RCC 7860 (cell line): ENCODE results near the gene ABCB8.
"Not testable (repeated sequence)": the region's sequence is repeated elsewhere in the genome, so short reads cannot be mapped to it uniquely, and the experiment has no call there.

Experiments
- DNase-seq: peaks from one replicate; pipeline ENCODE4 v3.0.0-alpha.2; 2015; ENCODE audit warnings: low spot score
- FAIRE-seq: peaks from 2 replicates; lab custom pipeline; 2012; peaks lifted over from hg19 to GRCh38; lab: Jason Lieb, UNC

The ABCB8 gene

DNA sequence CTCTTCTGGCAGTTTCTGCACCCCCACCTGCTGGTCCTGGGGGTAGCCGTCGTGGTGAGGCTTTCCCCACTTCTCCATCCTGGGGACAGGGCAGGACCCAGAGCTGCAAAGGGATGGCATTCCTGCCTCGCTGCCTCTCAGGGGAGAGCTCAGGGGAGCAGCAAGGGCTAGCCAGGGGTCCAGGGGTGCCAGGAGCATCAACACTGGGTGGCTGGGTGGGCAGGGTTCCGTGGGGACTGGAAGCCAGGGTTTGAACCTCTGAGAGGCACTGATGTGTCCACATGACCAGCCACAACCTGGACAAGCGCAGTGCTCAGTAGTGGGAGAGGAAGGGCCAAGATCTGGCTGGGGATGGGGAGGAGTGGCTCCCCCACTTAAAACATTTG is 5.6 kb downstream of the ABCB8 start:
- DNase-seq: no peak
- no peak for FAIRE-seq

DNA sequence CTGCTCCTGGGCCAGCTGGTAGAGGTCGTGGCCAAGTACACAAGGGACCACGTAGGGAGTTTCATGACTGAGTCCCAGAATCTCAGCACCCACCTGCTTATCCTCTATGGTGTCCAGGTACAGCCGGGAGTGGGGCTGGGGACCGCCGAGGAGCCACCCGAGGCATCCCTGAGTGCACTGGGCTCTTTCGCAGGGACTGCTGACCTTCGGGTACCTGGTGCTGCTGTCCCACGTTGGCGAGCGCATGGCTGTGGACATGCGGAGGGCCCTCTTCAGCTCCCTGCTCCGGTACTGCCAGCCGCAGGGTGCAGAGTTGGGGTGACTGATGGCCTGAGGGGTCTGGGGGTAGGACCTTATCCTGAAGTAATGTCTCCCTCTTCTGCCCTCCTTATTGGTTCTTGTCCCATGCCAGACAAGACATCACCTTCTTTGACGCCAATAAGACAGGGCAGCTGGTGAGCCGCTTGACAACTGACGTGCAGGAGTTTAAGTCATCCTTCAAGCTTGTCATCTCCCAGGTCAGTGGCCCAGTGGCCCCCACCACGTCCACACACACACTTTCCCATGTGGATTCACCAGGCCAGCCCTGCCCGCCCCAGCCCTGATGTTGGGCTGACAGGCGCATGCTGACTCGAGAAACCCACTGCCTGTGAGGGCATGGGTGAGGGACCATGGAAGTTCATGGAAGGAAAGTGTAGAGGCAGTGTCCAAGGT is 6.2 kb downstream of the ABCB8 start:
- FAIRE-seq (no peak), DNase-seq (no peak)

DNA sequence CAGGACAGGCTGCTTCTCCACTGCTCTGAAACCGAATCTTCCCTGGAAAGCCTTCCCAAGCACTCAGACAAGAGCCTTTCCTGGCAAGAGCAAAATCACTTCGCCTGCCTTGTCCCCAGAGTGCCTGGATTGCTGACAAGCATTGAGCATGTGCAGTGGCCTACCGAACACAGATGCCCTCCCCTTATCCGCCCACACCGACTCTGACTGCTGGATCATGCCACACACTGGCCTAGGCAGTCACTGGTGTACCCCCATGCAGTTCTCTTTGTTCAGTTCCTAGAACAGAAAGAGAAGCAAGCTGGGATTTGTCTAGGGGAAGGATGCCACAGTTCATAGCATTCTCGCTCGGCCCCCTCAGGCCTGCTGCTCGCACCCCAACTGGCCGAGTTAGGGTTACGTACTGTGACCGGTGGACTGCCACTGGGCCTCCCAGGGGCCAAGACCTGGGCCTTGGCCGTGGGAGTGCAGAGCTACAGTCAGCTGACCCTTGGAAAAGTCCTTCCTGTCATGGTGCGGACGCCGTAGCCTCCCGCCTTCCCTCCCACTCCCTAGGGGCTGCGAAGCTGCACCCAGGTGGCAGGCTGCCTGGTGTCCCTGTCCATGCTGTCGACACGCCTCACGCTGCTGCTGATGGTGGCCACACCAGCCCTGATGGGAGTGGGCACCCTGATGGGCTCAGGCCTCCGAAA is 6.9 kb downstream of the ABCB8 start:
- DNase-seq (no peak), FAIRE-seq (no peak)

DNA sequence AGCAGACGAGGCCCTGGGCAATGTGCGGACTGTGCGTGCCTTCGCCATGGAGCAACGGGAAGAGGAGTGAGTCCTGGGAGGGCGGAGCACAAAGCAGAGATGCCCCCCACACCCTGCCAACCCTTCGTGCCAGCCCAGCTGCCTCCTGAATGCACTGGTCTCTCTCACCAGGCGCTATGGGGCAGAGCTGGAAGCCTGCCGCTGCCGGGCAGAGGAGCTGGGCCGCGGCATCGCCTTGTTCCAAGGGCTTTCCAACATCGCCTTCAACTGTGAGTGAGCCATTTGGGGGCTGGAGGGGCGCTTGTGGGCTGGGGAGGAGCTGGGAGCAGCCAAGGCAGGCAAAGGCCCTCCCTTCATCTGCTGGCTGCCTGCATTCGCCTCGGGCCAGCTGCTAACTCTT is 7.7 kb downstream of the ABCB8 start:
- no peak for FAIRE-seq
- no peak for DNase-seq

DNA sequence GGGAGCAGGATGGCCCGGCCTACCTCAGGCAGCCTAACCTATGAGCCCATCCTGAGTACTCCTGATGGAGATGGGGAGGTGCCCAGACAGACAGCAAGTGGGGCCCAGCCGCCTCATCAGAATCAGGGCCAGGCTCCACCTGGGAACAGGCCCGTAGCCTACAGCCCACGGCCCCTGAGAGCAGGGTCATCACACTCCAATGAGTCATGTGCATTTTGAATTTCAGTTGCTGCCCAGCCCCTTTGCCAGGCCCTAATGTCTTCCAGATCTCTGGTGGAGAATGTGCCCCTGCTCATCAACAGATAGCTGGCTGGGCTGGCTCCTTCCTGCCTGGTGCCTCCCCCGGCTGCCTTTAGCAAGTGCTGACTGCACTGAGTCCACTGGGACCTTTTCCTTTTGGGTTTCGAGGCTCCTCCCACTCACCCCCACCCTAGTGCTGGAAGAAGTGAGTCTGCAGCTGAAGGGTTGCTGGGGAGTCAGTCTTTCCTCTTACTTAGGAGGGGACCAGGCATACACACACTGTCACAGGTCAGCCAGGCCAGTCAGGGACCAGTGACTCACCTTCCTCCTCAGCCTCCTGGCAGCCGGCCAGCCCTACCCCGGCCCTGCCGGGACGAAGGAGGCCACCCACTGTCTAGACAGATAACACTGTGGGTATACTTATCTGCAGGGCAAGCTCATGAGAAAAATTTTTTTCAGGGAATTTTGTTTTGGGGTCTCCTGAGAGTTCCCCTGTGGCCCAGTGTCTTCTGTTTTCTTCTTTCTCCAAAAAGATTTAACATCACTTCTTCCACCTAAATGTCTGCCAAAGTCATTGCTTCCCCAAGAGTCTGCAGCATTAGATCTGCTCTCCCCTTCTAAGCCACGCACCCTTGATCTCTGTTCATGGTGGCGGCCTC is 10.9 kb downstream of the ABCB8 start:
- peak; percentile 98 for FAIRE-seq
- DNase-seq: peak; percentile 100

DNA sequence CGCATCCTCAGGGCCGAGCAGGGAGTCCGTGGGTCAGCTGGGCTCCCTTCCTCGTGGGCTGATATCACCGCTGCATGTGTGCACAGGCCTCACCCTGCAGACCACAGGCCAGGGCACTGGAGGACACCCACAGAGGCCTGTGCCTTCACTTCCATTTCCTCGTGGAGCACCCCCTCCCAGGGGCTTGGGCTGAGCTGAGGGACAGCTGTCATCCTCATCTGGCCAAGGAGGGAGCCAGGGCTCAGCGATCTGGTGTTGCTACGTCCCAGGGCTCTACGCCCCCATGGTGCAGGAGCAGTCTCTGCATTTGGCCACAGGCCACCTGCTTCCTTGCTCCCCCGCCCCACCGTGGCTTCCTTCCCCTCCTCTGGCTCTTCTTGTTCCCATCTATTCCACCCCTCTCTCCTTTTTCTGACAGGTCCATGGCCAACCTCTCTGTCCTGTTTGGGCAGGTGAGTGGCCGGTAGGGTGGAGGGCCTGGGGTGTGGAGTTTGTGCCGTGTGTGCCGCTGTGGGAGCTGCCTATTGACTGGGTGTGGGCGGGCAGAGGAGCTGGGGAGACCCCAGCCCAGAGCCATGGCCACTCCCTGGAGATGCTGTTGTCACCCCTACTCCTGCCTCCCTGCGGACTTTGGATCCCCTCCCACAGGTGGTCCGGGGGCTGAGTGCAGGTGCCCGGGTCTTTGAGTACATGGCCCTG is 11.7 kb downstream of the ABCB8 start:
- DNase-seq (no peak), FAIRE-seq (no peak)

DNA sequence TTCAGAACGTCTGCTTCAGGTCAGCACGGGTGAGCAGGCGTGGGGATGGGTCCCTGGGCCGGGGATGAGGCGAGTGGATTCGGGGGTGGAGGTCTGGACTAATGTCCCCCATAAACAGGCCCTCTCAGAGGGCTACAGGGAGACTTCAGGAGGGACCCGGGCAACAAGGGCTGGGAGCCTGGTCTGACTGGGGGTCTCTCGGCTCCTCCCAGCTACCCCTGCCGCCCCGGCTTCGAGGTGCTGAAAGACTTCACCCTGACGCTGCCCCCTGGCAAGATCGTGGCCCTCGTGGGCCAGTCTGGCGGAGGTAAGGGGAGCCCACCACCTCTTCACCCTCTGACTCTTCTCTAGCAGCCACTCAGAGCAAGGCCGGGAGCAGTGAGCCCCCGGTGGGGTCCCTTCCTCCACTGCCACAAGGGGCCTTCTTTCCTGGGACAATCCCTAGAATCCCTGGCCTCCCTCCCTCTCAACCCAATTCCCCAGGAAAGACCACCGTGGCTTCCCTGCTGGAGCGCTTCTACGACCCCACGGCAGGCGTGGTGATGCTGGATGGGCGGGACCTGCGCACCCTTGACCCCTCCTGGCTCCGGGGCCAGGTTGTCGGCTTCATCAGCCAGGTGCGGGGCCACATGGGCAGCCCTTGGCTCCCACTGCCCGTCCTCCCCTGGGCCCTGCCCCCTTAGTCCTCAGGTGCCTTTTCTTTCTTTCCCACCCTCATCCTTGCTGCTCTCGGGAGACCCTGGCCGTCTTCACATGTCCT is 12.5 kb downstream of the ABCB8 start:
- FAIRE-seq (no peak), DNase-seq (no peak)

DNA sequence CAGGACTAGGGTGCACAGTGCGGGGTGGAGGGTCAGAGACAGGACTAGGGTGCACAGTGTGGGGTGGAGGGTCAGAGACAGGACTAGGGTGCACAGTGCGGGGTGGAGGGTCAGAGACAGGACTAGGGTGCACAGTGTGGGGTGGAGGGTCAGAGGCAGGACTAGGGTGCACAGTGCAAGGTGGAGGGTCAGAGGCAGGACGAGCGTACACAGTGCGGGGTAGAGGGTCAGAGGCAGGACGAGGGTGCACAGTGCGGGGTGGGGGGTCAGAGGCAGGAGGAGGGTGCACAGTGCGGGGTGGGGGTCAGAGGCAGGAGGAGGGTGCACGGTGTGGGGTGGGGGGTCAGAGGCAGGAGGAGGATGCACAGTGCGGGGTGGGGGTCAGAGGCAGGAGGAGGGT is 15.2 kb downstream of the ABCB8 start:
- FAIRE-seq, DNase-seq: not testable (repeated sequence)

DNA sequence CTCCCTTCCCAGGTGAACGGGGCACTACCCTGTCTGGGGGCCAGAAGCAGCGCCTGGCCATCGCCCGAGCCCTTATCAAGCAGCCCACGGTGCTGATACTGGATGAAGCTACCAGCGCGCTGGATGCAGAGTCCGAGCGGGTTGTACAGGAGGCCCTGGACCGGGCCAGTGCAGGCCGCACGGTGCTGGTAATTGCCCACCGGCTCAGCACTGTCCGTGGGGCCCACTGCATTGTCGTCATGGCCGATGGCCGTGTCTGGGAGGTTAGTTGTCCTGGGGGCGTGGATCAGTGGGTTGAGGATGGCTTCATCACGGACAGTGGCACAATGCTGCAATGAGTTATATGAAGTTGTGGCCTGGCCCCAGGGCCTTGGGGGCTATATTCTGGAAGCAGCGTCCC is 15.7 kb downstream of the ABCB8 start:
- DNase-seq (no peak), FAIRE-seq (no peak)

DNA sequence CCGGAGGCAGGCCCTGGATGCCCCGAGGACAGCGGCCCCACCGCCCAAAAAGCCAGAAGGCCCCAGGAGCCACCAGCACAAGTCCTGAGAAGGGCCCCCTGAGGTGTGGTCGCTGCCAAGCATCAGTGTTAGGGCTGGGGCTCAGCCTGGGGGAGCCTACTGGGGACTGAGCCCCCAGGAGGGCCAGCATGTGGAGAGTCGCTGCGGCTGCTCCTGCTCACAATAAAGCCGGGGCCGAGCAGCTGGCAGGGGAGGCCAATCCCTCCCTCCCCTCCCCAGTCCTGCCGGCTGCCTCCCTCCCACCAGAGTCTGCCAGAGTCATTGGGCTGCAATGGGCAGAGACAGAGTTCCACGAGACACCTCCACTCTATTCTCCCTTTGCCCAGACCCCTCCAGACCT is 17.0 kb downstream of the ABCB8 start:
- no peak for DNase-seq
- FAIRE-seq: no peak

DNA sequence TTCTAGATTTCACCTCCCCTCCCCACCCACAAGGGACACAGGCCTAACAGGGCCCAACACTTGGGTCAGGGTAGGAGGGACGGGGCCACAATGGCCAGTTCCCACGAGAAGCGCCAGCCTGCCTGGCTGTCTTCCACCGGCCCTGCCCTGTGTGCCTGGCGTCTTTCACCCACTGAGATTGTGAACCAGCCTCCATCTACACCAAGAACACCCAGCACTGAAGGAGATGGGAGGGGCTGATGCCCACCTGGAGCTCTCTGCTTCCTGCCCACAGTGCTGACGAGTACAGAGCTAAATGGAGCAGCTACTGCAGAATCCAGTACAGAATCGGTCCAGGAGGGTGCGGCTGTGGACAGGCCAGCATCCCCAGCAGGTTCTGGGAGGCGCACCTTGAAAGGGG is 17.7 kb downstream of the ABCB8 start:
- DNase-seq: no peak
- FAIRE-seq: no peak

DNA sequence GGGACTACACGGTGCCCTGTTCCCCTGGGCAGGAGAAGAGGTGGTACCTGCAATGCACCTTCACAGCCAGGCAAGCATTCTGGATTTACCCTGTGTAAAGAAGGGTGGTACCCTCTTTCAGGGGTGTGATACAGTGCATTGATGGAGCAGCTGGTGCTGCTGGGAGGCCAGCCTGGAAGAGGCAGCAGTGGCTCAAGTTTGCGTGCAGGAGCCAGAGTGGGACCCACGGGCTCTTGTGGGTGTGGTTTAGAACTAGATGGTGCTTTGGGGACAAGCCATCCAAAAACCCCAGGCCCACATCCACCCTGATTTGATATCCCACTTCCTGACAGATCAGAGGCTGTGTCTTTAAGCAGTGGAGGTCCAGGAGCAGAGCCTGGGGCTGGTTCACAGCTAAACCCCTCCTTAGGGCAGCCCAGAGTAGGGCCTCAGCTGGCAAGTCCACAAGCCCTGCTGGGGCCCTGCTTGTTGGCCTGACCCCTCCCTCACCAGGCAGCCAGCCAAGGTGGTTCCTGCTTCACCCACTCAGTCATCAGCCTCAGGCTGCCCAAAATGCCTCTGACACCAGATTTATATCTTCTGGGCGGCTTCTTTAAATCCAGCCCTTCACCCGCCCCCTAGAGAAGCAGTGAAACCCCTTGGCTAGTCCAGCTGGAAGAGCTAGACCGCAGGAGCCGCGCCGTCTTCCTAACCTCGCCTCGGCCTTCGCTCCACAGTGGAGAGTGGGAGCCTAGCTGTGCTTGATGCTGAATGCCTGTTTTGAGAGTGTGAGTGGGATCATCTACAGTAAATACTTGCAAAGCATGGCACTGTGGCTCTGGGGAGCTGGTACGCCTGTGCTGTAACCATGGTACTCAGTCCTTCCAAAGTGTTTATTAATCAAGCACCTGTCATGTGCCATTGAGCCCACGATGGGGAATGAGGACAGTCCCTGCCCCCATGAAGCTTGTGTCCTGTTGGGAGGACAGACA is 18.6 kb downstream of the ABCB8 start:
- FAIRE-seq (no peak), DNase-seq (peak; percentile 3)

DNA sequence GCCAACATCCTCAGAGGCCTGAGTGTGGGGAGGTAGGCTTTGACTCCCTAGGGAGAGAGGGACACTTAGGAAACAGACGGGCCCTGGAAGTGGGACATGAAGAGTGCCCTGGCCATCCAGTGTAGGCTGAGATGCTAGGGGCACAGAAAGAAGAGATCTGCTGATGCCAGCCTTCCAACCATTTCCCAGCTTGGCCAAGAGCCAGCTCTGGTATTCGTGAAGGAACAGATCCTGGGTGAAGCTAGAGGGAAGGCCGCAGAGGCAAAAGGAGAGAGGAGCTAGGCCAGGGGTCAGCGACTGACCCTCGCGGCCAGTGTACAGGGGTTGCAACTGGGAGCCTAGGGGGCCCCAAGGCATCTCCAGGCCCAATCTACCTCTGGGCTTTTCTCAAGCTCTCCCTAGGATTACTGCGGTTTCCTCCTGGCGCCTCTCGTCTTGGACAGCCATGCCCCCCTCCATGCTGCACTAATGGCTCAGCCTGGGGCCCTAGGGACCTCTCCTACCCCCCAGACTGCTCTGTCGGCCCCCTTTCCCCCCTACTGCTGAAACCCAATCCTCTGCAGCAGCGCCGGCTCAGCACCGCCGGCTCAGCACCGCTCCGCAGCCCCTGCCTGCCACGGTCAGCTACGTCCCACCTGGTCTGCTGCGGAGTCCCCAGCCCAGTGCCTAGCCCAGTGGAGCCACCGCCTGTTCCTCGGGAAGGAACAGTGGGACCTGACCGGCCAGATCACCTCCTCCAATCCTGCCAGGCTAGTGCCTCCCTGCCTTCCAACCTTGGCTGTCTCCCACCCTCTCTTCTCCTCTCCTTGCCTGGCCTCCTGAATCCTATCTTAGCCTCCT is 19.9 kb downstream of the ABCB8 start, which contains the start of gene ASIC3:
TSS of gene ASIC3 (plus strand) at position 556 of the 840 bp plus-strand sequence. CDS start 355 bp downstream, outside the sequence.
- FAIRE-seq: no peak
- DNase-seq: no peak

DNA sequence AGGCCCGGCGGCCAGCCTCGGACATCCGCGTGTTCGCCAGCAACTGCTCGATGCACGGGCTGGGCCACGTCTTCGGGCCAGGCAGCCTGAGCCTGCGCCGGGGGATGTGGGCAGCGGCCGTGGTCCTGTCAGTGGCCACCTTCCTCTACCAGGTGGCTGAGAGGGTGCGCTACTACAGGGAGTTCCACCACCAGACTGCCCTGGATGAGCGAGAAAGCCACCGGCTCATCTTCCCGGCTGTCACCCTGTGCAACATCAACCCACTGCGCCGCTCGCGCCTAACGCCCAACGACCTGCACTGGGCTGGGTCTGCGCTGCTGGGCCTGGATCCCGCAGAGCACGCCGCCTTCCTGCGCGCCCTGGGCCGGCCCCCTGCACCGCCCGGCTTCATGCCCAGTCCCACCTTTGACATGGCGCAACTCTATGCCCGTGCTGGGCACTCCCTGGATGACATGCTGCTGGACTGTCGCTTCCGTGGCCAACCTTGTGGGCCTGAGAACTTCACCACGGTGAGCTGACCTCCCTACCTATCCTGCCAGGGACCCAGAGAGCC is 20.7 kb downstream of the ABCB8 start:
- DNase-seq (no peak), FAIRE-seq (no peak)

DNA sequence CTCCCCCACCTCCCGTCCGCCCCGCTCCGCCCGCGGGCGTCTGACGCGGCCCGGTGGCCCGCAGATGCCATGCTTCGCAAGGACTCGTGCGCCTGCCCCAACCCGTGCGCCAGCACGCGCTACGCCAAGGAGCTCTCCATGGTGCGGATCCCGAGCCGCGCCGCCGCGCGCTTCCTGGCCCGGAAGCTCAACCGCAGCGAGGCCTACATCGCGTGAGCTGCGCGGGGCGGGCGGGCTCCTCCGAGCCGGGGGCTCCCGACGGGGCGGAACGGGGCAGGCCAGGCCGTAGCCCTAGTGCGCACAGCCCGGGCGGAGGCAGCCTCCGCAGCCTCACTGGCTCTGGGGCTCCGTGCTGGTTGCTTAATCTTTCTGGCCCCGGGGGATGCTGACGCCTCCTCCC is 22.9 kb downstream of the ABCB8 start:
- no peak for FAIRE-seq
- no peak for DNase-seq

DNA sequence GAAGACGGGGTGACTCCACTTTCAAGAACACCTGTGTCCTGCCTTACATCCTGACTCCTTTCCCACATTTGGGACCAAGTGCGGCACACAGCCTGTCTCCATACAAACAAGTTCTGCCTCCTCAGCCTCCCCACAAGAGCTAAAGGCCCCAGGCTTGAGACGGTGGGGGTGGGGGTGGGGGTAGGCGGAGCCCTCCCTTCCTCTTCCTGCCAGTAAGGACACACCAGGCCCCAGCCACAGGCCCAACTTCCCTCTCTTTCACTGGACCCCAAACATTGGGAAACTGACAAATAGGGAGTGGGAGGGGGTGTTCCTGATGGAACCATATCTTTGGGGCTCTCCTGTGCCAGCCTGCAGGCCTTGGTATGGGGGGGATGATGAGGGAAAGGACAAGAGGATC is 24.8 kb downstream of the ABCB8 start:
- FAIRE-seq (no peak), DNase-seq (no peak)

DNA sequence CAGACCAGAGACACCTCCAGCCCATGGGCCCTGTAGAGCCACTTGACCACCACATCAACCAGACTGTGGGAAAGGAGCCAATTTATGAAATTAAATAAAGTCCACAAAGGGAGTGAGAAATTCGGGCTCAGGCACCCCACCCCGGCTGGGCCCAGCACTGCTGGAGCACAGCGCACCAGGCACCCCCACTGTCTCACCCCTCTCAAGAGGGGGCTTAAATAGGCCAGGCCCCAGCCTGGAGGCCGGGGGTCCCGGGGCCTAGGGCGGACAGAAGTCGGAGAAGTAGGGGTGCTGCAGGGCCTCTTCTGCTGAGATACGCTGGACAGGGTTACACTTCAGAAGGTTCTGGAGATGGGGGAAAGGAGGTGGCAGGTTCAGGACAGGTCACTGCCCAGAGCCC is 25.5 kb downstream of the ABCB8 start:
- no peak for FAIRE-seq
- DNase-seq: no peak

DNA sequence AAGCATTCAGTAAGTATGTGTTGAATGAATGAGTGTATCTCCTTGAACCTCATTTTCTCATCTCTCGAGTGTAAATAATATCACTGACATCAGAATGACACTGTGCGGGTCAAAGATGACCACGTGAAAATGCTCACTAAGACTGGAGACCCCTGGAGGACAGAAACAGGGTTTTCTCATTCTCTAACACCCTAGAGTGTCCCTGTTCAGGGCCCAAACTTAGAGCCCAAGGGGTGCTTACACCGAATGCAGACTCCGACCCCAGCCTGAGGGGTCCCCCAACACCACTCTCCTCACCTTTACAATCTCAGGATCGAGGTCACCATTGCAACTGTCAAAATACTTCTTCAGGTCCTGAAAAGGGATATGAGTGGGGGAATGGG is 28.0 kb downstream of the ABCB8 start:
- FAIRE-seq: no peak

More for the DNA sequence above, 28.0 kb downstream of the ABCB8 start:
- no peak for DNase-seq
